HG03521 (cell line): Measurements from ENCODE around the gene C11orf91.

Source experiments
- ATAC-seq: cut with Tn5 transposase; IDR thresholded peaks from one replicate; pipeline ENCODE4 v1.9.1; 2021; ENCODE audit warnings: mild to moderate bottlenecking, moderate library complexity; ENCODE audit not compliant: unreplicated experiment

The C11orf91 gene

GRCh38 chr11:33651990-33652389, 48.6 kb downstream of the C11orf91 start:
- no peak for ATAC-seq

GRCh38 chr11:33651555-33651954, 49.1 kb downstream of the C11orf91 start:
- ATAC-seq, result no peak

GRCh38 chr11:33649944-33650343, 50.7 kb downstream of the C11orf91 start:
- ATAC-seq, result no peak
